IMR-90 (cell line): Measurements from ENCODE around the gene PARD3. TPM values are rescaled to one million over a fixed set of nuclear protein-coding genes. Genes with fewer than 3 reads are reported as not detected.

ENCODE experiments used
- ATAC-seq: fragments of 200-7000 bp; cut with Tn5 transposase; 2 replicates; pipeline ENCODE4 v1.9.1; 2020; ENCODE audit warnings: low read depth, mild to moderate bottlenecking, moderate library complexity
- BruUV-seq: library from RNA; stranded (reverse); fragments of 400-500 nt; replicated peaks from 2 replicates; lab custom pipeline; 2021; lab: Mats Ljungman, UMichigan
- CTCF ChIA-PET: fragments of 300-600 bp; formaldehyde crosslinking; extraction: SDS; loops from one replicate; lab custom pipeline; 2021; ENCODE audit warnings: antibody characterized with exemption; lab: Yijun Ruan, JAX
- POLR2A ChIA-PET: fragments of 300-600 bp; sonication (Branson Sonifier 250); formaldehyde crosslinking; loops from one replicate; lab custom pipeline; 2022; ENCODE audit warnings: antibody characterized with exemption; ENCODE audit not compliant: unreplicated experiment; lab: Charles Lee
- DNase-seq: peaks from one replicate; pipeline ENCODE4 v3.0.0; 2013
- H2AFZ ChIP-seq: replicated peaks from 2 replicates; pipeline ENCODE3; 2013; ENCODE audit warnings: low read length, mild to moderate bottlenecking; ENCODE audit not compliant: poor library complexity
- H2AK5ac ChIP-seq: 2 replicates; pipeline ENCODE4 v1.6.1; 2013; ENCODE audit warnings: low read depth, low read length, inconsistent platforms
- H2AK9ac ChIP-seq: replicated peaks from 2 replicates; pipeline ENCODE3; 2013; ENCODE audit warnings: mild to moderate bottlenecking, low read depth, low read length, moderate library complexity; ENCODE audit not compliant: poor library complexity
- H2BK120ac ChIP-seq: 2 replicates; pipeline ENCODE4 v1.6.1; 2013; ENCODE audit warnings: low read depth, low read length, inconsistent platforms
- H2BK15ac ChIP-seq: 3 replicates; pipeline ENCODE4 v1.6.1; 2013; ENCODE audit warnings: low read depth, low read length, inconsistent platforms
- H2BK20ac ChIP-seq: 2 replicates; pipeline ENCODE4 v1.6.1; 2013; ENCODE audit warnings: low read depth, mild to moderate bottlenecking, inconsistent platforms, low read length, moderate library complexity
- H2BK5ac ChIP-seq: 2 replicates; pipeline ENCODE4 v1.6.1; 2013; ENCODE audit warnings: mild to moderate bottlenecking, low read depth, low read length, inconsistent platforms; ENCODE audit not compliant: poor library complexity, severe bottlenecking
- H3K14ac ChIP-seq: replicated peaks from 2 replicates; pipeline ENCODE4 v1.6.1; 2013; ENCODE audit warnings: low read depth, low read length, inconsistent platforms
- H3K18ac ChIP-seq: 2 replicates; pipeline ENCODE4 v1.6.1; 2013; ENCODE audit warnings: low read depth, low read length, control low read depth
- H3K23ac ChIP-seq: 2 replicates; pipeline ENCODE4 v1.6.1; 2013; ENCODE audit warnings: low read depth, low read length, inconsistent platforms
- H3K27ac ChIP-seq: 2 replicates; pipeline ENCODE4 v1.5.1; 2013; ENCODE audit warnings: mild to moderate bottlenecking, control low read depth, low read length; ENCODE audit not compliant: insufficient read depth
- H3K27me3 ChIP-seq: 2 replicates; pipeline ENCODE4 v1.6.1; 2013; ENCODE audit warnings: low read length; ENCODE audit not compliant: control insufficient read depth, insufficient read depth
- H3K36me3 ChIP-seq: 2 replicates; pipeline ENCODE4 v1.6.1; 2013; ENCODE audit warnings: low read length, mixed read lengths; ENCODE audit not compliant: control insufficient read depth, insufficient read depth
- H3K4ac ChIP-seq: 2 replicates; pipeline ENCODE4 v1.6.1; 2013; ENCODE audit warnings: low read depth, low read length, inconsistent platforms
- H3K4me1 ChIP-seq: 2 replicates; pipeline ENCODE4 v1.6.1; 2013; ENCODE audit warnings: low read length, mixed read lengths; ENCODE audit not compliant: control insufficient read depth, insufficient read depth
- H3K4me2 ChIP-seq: 2 replicates; pipeline ENCODE4 v1.6.1; 2013; ENCODE audit warnings: low read depth, mild to moderate bottlenecking, control low read depth, low read length, moderate library complexity
- H3K4me3 ChIP-seq: 2 replicates; pipeline ENCODE4 v1.5.1; 2013; ENCODE audit warnings: low read depth, mild to moderate bottlenecking, control low read depth, low read length, moderate library complexity; ENCODE audit not compliant: insufficient read depth
- H3K56ac ChIP-seq: 2 replicates; pipeline ENCODE4 v1.6.1; 2013; ENCODE audit warnings: low read length, inconsistent platforms; ENCODE audit not compliant: insufficient read depth; ENCODE audit errors: extremely low read depth
- H3K79me1 ChIP-seq, 2 experiments: 2 replicates each; pipeline ENCODE4 v1.6.1; 2013; ENCODE audit warnings: low read length in 2 of 2, inconsistent platforms in 1 of 2, low read depth in 1 of 2
- H3K9ac ChIP-seq: 2 replicates; pipeline ENCODE4 v1.6.1; 2013; ENCODE audit warnings: low read depth, low read length, control low read depth
- H3K9me1 ChIP-seq: 2 replicates; pipeline ENCODE4 v1.6.1; 2013; ENCODE audit warnings: low read length, inconsistent platforms; ENCODE audit not compliant: insufficient read depth
- H3K9me3 ChIP-seq: 2 replicates; pipeline ENCODE4 v1.6.1; 2013; ENCODE audit warnings: low read length; ENCODE audit not compliant: control insufficient read depth, insufficient read depth
- H4K20me1 ChIP-seq: 2 replicates; pipeline ENCODE4 v1.6.1; 2013; ENCODE audit warnings: low read length, inconsistent platforms; ENCODE audit not compliant: insufficient read depth
- H4K5ac ChIP-seq: 2 replicates; pipeline ENCODE4 v1.6.1; 2013; ENCODE audit warnings: mild to moderate bottlenecking, low read depth, low read length, control low read depth
- H4K8ac ChIP-seq, 2 experiments: 2 replicates each; pipeline ENCODE4 v1.6.1; 2013; ENCODE audit warnings: low read depth in 2 of 2, low read length in 2 of 2, control low read depth in 1 of 2, inconsistent platforms in 1 of 2
- H4K91ac ChIP-seq: 2 replicates; pipeline ENCODE4 v1.6.1; 2013; ENCODE audit warnings: low read depth, low read length, inconsistent platforms; ENCODE audit not compliant: insufficient read depth
- BHLHE40 ChIP-seq: fragments of 150-350 bp; IDR thresholded peaks from 2 replicates; pipeline ENCODE4 v1.6.1; 2016; ENCODE audit warnings: mild to moderate bottlenecking, low read depth, low read length
- CEBPB ChIP-seq: IDR thresholded peaks from 2 replicates; pipeline ENCODE4 v1.6.1; 2012; ENCODE audit warnings: low read depth, low read length, improper control_type of control experiment
- CHD1 ChIP-seq: IDR thresholded peaks from 2 replicates; pipeline ENCODE4 v1.6.1; 2012; ENCODE audit warnings: low read depth, low read length, improper control_type of control experiment
- FOS ChIP-seq: fragments of 150-350 bp; IDR thresholded peaks from 2 replicates; pipeline ENCODE4 v1.6.1; 2016; ENCODE audit warnings: low read depth, low read length
- MAFK ChIP-seq: IDR thresholded peaks from 2 replicates; pipeline ENCODE4 v1.6.1; 2012; ENCODE audit warnings: low read depth, low read length, improper control_type of control experiment
- MXI1 ChIP-seq: IDR thresholded peaks from 2 replicates; pipeline ENCODE4 v1.6.1; 2012; ENCODE audit warnings: low read depth, mild to moderate bottlenecking, low read length, moderate library complexity, borderline replicate concordance
- NFE2L2 ChIP-seq: fragments of 150-350 bp; IDR thresholded peaks from 2 replicates; pipeline ENCODE4 v1.6.1; 2016; ENCODE audit warnings: low read depth, mild to moderate bottlenecking, low read length
- POLR2A ChIP-seq: IDR thresholded peaks from 2 replicates; pipeline ENCODE4 v1.6.1; 2012; ENCODE audit warnings: mild to moderate bottlenecking, low read depth, low read length
- RAD21 ChIP-seq: IDR thresholded peaks from 2 replicates; pipeline ENCODE4 v1.6.1; 2012; ENCODE audit warnings: low read length, improper control_type of control experiment
- RCOR1 ChIP-seq: IDR thresholded peaks from 2 replicates; pipeline ENCODE4 v1.6.1; 2012; ENCODE audit warnings: mild to moderate bottlenecking, low read length, improper control_type of control experiment; ENCODE audit not compliant: insufficient replicate concordance
- RFX5 ChIP-seq: IDR thresholded peaks from 2 replicates; pipeline ENCODE4 v1.8.0; 2012; ENCODE audit warnings: low read depth, mild to moderate bottlenecking, low read length, moderate library complexity
- SMC3 ChIP-seq: fragments of 150-350 bp; IDR thresholded peaks from 2 replicates; pipeline ENCODE4 v1.6.1; 2016; ENCODE audit warnings: low read depth, mild to moderate bottlenecking, antibody characterized with exemption, low read length, moderate library complexity
- WGBS, 2 experiments: methylation state at CpG; one replicate each; pipeline versions ENCODE4 v1.1.5 to v1.1.7; 2013; ENCODE audit warnings: missing lambda C conversion rate in 2 of 2; ENCODE audit not compliant: insufficient read length in 1 of 2; ENCODE audit errors: extremely low coverage in 2 of 2; 5-methylcytosine and 5-hydroxymethylcytosine counted together
- dilution Hi-C: fragments of 300-500 bp; cut with HindIII; formaldehyde crosslinking; loops from one replicate; pipeline ENCODE4 v1.14.3; 2018; ENCODE audit warnings: low sequenced_read_pairs; ENCODE audit not compliant: unreplicated experiment
- in situ Hi-C: fragments of 300-500 bp; cut with MboI; formaldehyde crosslinking; loops from 3 replicates; pipeline ENCODE4 v1.14.3; 2019; ENCODE audit warnings: low sequenced_read_pairs, inconsistent platforms, mixed read lengths
- intact Hi-C: fragments of 100-400 bp; cut with micrococcal nuclease; formaldehyde crosslinking; loops from 2 replicates; pipeline ENCODE4 v1.10.0; 2022
- polyA plus RNA-seq, 3 experiments: library from polyadenylated mRNA; depleted of rRNA; stranded (reverse); fragments of >200 nt; gene quantifications; 2 replicates each; pipeline ENCODE4 v1.2.3, GENCODE V29; 2012; ENCODE audit warnings: low replicate concordance in 1 of 3
- total RNA-seq: library from RNA; depleted of rRNA; stranded (reverse); fragments of >200 nt; gene quantifications from 2 replicates; pipeline ENCODE4 v1.2.3, GENCODE V29; 2012
- TF ChIP-seq, protein P1 (sequence below): fragments of 150-350 bp; IDR thresholded peaks from 2 replicates; pipeline ENCODE4 v1.6.1; 2017; ENCODE audit warnings: mild to moderate bottlenecking, antibody characterized with exemption, low read length, low read depth
- TF ChIP-seq, protein P2 (sequence below): conservative IDR thresholded peaks from 2 replicates; pipeline ENCODE4 v1.5.1; 2012; ENCODE audit warnings: mild to moderate bottlenecking, low read depth, low read length, improper control_type of control experiment

The PARD3 gene
- total and polyA plus RNA-seq, 2 of the 4 experiments (the other 2 are of a cell fraction) = 14.6 to 37.5 TPM

DNA sequence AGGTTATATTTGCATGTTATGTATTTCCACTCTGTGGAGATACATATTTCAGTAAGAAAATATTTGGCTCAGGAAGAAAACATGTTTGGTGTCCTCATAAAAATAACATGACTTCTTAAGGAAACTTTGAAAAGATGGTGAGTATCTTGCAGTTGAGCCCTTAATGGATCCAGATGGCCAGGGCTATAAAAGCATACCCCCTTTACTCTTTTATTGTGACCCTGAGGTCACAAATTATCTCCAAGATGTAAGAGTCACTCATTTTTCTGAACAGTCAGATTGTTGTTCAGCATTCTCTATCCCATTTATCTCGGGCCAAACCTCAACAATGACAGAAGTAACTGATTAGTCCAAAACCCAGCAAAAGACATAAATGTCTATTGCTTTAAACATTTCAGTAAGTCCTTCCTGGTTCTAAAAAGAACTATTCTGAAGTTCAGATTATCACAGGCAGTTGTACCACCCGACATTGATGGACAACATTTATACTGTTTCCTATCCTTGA lies 539.4 kb downstream of the PARD3 start:
- Histone ChIP-seq H3K27ac (no peak overlapping the region), H2AK9ac (no peak overlapping the region), H3K14ac (no peak overlapping the region), H4K91ac (no peak overlapping the region), H2BK120ac (no peak overlapping the region), H2AK5ac (no peak overlapping the region), H3K9me1 (no peaks in the 10 kb centered on the region), H2BK5ac (no peak overlapping the region), H3K4me2 (no peak overlapping the region), H3K4me1 (no peaks in the 10 kb centered on the region), H3K79me1 (no peaks in the 10 kb centered on the region), H3K4me3 (no peak overlapping the region), H2AFZ (no peak overlapping the region), H3K4ac (no peak overlapping the region), H4K20me1 (no peaks in the 10 kb centered on the region), H3K36me3 (no peaks in the 10 kb centered on the region), H4K8ac (no peak overlapping the region), H2BK20ac (no peak overlapping the region), H3K9me3 (no peaks in the 10 kb centered on the region), H3K18ac (no peak overlapping the region), H2BK15ac (no peak overlapping the region), H3K56ac (no peak overlapping the region), H3K27me3 (no peaks in the 10 kb centered on the region), H3K9ac (no peak overlapping the region), H3K23ac (no peak overlapping the region), H4K5ac (no peak overlapping the region)
- ChIA-PET CTCF (no interaction called here), POLR2A (no interaction called here)
- ATAC-seq = no peak
- dilution Hi-C loops = no loop called here
- intact Hi-C loops = no loop called here
- in situ Hi-C loops = no loop called here
- no TSS peak for BruUV-seq
- no CpG with 5 or more reads among the region's 2 CpGs for WGBS, 2 experiments
- no peak for DNase-seq
- TF ChIP-seq, protein P1, sequence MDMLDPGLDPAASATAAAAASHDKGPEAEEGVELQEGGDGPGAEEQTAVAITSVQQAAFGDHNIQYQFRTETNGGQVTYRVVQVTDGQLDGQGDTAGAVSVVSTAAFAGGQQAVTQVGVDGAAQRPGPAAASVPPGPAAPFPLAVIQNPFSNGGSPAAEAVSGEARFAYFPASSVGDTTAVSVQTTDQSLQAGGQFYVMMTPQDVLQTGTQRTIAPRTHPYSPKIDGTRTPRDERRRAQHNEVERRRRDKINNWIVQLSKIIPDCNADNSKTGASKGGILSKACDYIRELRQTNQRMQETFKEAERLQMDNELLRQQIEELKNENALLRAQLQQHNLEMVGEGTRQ = no peak
- no peak for TF ChIP-seq MXI1
- TF ChIP-seq SMC3 = no peak
- TF ChIP-seq, protein P2, sequence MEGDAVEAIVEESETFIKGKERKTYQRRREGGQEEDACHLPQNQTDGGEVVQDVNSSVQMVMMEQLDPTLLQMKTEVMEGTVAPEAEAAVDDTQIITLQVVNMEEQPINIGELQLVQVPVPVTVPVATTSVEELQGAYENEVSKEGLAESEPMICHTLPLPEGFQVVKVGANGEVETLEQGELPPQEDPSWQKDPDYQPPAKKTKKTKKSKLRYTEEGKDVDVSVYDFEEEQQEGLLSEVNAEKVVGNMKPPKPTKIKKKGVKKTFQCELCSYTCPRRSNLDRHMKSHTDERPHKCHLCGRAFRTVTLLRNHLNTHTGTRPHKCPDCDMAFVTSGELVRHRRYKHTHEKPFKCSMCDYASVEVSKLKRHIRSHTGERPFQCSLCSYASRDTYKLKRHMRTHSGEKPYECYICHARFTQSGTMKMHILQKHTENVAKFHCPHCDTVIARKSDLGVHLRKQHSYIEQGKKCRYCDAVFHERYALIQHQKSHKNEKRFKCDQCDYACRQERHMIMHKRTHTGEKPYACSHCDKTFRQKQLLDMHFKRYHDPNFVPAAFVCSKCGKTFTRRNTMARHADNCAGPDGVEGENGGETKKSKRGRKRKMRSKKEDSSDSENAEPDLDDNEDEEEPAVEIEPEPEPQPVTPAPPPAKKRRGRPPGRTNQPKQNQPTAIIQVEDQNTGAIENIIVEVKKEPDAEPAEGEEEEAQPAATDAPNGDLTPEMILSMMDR = no peak
- no peak for TF ChIP-seq FOS
- no peak for TF ChIP-seq CHD1
- no peak for TF ChIP-seq CEBPB
- no peak for TF ChIP-seq RFX5
- TF ChIP-seq MAFK = no peak
- no peak for TF ChIP-seq POLR2A
- TF ChIP-seq NFE2L2 = no peak
- no peak for TF ChIP-seq BHLHE40
- no peak for TF ChIP-seq RAD21
- TF ChIP-seq RCOR1 = no peak
